PC-3 (cell line): ENCODE data around the gene ANAPC4. TPM values are rescaled to one million over a fixed set of nuclear protein-coding genes. Genes with fewer than 3 reads are reported as not detected.

ENCODE experiments used
- ATAC-seq: fragments of 200-7000 bp; cut with Tn5 transposase; 2 replicates; pipeline ENCODE4 v1.9.1; 2020; ENCODE audit warnings: mild to moderate bottlenecking, moderate library complexity
- BruUV-seq: library from RNA; stranded (reverse); fragments of 400-500 nt; replicated peaks from 2 replicates; lab custom pipeline; 2021; lab: Mats Ljungman, UMichigan
- CTCF ChIA-PET: fragments of 300-600 bp; sonication (Branson Sonifier 250); formaldehyde crosslinking; loops from one replicate; lab custom pipeline; 2022; ENCODE audit warnings: antibody characterized with exemption; lab: Charles Lee
- POLR2A ChIA-PET: fragments of 300-600 bp; sonication (Branson Sonifier 250); formaldehyde crosslinking; loops from one replicate; lab custom pipeline; 2022; ENCODE audit warnings: antibody characterized with exemption; ENCODE audit not compliant: unreplicated experiment; lab: Charles Lee
- DNase-seq: peaks from one replicate; pipeline ENCODE4 v3.0.0-alpha.2; 2015
- H2AFZ ChIP-seq: fragments of 300-600 bp; sonication (generic); 2 replicates; pipeline ENCODE4 v1.6.0; 2016; ENCODE audit warnings: antibody characterized with exemption, low read length
- H3F3A ChIP-seq: fragments of 300-600 bp; sonication (generic); one replicate; pipeline ENCODE4 v1.6.0; 2017; ENCODE audit warnings: antibody characterized with exemption, low read length, control low read depth, mild to moderate bottlenecking; ENCODE audit not compliant: unreplicated experiment
- H3K27ac ChIP-seq: fragments of 300-600 bp; sonication (generic); 2 replicates; pipeline ENCODE4 v1.5.1; 2016; ENCODE audit warnings: mild to moderate bottlenecking, low read length
- H3K27me3 ChIP-seq: fragments of 300-600 bp; sonication (generic); 2 replicates; pipeline ENCODE4 v1.6.1; 2016; ENCODE audit warnings: low read length, mixed read lengths
- H3K36me3 ChIP-seq: fragments of 300-600 bp; sonication (generic); 2 replicates; pipeline ENCODE4 v1.6.1; 2016; ENCODE audit warnings: low read depth, mixed run types, low read length, mixed read lengths
- H3K4me1 ChIP-seq: fragments of 300-600 bp; sonication (generic); 2 replicates; pipeline ENCODE4 v1.5.1; 2016; ENCODE audit warnings: low read length; ENCODE audit not compliant: insufficient read depth
- H3K4me2 ChIP-seq: fragments of 300-600 bp; sonication (generic); 2 replicates; pipeline ENCODE4 v1.6.0; 2016; ENCODE audit warnings: low read length
- H3K4me3 ChIP-seq: fragments of 300-600 bp; sonication (generic); 2 replicates; pipeline ENCODE4 v1.5.1; 2016; ENCODE audit warnings: mild to moderate bottlenecking, low read length, mixed read lengths
- H3K79me2 ChIP-seq: fragments of 300-600 bp; sonication (generic); 2 replicates; pipeline ENCODE4 v1.6.1; 2017; ENCODE audit warnings: low read length, mixed read lengths
- H3K9ac ChIP-seq: fragments of 300-600 bp; sonication (generic); 2 replicates; pipeline ENCODE4 v1.6.0; 2016; ENCODE audit warnings: mild to moderate bottlenecking, low read length
- H3K9me2 ChIP-seq: fragments of 300-600 bp; sonication (generic); replicated peaks from 2 replicates; pipeline ENCODE4 v1.6.1; 2016; ENCODE audit warnings: mixed run types, low read length, mixed read lengths
- H3K9me3 ChIP-seq: fragments of 300-600 bp; sonication (generic); 2 replicates; pipeline ENCODE4 v1.6.1; 2016; ENCODE audit warnings: low read length, mixed read lengths
- H4K20me1 ChIP-seq: fragments of 300-600 bp; sonication (generic); 2 replicates; pipeline ENCODE4 v1.6.1; 2016; ENCODE audit warnings: low read length, mixed read lengths
- EZH2 ChIP-seq: fragments of 300-600 bp; sonication (generic); IDR thresholded peaks from one replicate; pipeline ENCODE4 v1.6.1; 2017; ENCODE audit warnings: antibody characterized with exemption, mild to moderate bottlenecking, low read length; ENCODE audit not compliant: unreplicated experiment
- EZH2phosphoT487 ChIP-seq: fragments of 300-600 bp; sonication (generic); IDR thresholded peaks from 2 replicates; pipeline ENCODE4 v1.6.1; 2018; ENCODE audit warnings: mild to moderate bottlenecking, antibody characterized with exemption, low read length, borderline replicate concordance
- intact Hi-C: fragments of 100-400 bp; cut with micrococcal nuclease; formaldehyde crosslinking; loops from 2 replicates; pipeline ENCODE4 v1.9.0; 2023
- total RNA-seq: library from RNA; depleted of rRNA; stranded (reverse); fragments of >200 nt; gene quantifications from 2 replicates; pipeline ENCODE4 v1.2.3, GENCODE V29; 2014
- TF ChIP-seq, protein P1 (sequence below): fragments of 300-600 bp; sonication (generic); conservative IDR thresholded peaks from 2 replicates; pipeline ENCODE4 v1.5.1; 2017; ENCODE audit warnings: antibody characterized with exemption, low read depth, mild to moderate bottlenecking, low read length

The ANAPC4 gene
- total RNA-seq, 1 experiment from 2014 or later, result 11.3 TPM

DNA sequence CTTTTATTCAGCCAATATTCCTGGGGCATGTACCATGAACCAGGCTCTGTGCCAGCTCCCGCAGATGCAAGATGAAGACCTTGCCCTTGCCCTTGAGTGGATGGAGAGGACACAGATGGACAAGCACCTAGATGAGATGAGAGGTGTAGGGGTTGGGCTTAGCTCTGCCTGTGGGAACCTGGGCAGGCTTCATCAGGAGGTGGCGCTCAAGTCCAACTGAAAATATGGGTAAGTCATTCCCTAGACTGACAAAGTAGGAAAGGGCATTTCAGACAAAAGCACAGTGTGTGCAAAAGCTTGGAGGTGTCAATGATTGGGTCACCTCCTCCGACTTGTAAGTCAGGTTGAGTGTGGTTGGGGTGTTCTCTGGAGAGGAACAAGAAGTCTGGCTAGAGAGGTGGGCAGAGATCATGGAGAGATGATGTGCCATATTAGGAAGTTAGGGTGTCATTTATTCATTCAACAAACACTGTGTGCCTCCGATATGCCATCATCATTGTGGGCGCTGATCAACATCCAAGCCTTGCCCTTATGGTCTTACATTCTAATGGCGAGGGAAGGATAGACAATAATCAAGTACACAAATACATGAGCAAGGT lies 64.6 kb downstream of the ANAPC4 start:
- ATAC-seq (peak; percentile 92), DNase-seq (peak; percentile 76)
- Histone ChIP-seq H2AFZ (no peak overlapping the region), H3K4me1 (no peaks in the 10 kb centered on the region), H3K27ac (no peak overlapping the region), H3K4me3 (no peak overlapping the region), H4K20me1 (no peaks in the 10 kb centered on the region), H3K9me3 (no peaks in the 10 kb centered on the region), H3K9ac (no peak overlapping the region), H3K36me3 (no peaks in the 10 kb centered on the region), H3K27me3 (no peaks in the 10 kb centered on the region), H3K4me2 (no peak overlapping the region), H3F3A (no peaks in the 10 kb centered on the region), H3K79me2 (no peaks in the 10 kb centered on the region), H3K9me2 (no peaks in the 10 kb centered on the region)
- no TSS peak for BruUV-seq
- ChIA-PET CTCF (interaction anchor here (0.6 kb wide), 2 partner anchors 159 to 327 kb away, joined by 3 to 4 read pairs; no protein-coding TSS in a partner anchor), POLR2A (no interaction called here)
- intact Hi-C loops, result loop anchor here (1.0 to 10.0 kb wide), 2 partner anchors 223 to 327 kb away; no protein-coding TSS in a partner anchor
- TF ChIP-seq EZH2phosphoT487 (no peak), EZH2 (no peak)
- TF ChIP-seq, protein P1, sequence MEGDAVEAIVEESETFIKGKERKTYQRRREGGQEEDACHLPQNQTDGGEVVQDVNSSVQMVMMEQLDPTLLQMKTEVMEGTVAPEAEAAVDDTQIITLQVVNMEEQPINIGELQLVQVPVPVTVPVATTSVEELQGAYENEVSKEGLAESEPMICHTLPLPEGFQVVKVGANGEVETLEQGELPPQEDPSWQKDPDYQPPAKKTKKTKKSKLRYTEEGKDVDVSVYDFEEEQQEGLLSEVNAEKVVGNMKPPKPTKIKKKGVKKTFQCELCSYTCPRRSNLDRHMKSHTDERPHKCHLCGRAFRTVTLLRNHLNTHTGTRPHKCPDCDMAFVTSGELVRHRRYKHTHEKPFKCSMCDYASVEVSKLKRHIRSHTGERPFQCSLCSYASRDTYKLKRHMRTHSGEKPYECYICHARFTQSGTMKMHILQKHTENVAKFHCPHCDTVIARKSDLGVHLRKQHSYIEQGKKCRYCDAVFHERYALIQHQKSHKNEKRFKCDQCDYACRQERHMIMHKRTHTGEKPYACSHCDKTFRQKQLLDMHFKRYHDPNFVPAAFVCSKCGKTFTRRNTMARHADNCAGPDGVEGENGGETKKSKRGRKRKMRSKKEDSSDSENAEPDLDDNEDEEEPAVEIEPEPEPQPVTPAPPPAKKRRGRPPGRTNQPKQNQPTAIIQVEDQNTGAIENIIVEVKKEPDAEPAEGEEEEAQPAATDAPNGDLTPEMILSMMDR, result peak; percentile 80

DNA sequence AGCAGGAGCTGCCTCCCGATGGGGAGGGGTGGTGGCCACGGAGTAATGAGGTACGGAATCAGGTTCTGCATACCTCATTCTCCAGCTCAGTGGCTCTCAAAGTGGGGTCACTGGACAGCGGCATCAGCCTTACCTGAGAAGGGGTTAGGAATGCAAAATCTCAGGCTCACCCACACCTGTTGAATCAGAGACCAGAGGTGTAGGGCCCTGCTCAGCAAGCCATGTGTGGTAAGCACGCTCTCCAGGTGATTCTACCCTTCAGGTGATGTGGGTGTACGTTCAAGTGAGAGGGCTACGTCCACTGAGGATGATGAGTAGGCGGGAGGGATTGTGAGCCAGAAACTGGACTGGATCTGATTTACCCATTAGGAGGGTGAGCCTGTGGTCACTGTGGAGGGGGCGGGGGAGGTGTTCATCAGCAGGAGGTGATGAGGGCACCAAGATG lies 65.8 kb downstream of the ANAPC4 start:
- Histone ChIP-seq H3K4me3 (no peak overlapping the region), H4K20me1 (no peaks in the 10 kb centered on the region), H3K27ac (no peak overlapping the region), H2AFZ (no peak overlapping the region), H3K9me2 (no peaks in the 10 kb centered on the region), H3K27me3 (no peaks in the 10 kb centered on the region), H3K4me2 (no peak overlapping the region), H3K4me1 (no peaks in the 10 kb centered on the region), H3K79me2 (no peaks in the 10 kb centered on the region), H3F3A (no peaks in the 10 kb centered on the region), H3K36me3 (no peaks in the 10 kb centered on the region), H3K9ac (no peak overlapping the region), H3K9me3 (no peaks in the 10 kb centered on the region)
- BruUV-seq, result no TSS peak
- intact Hi-C loops, result loop anchor here (10.0 kb wide), 1 partner anchor 222 kb away; no protein-coding TSS in a partner anchor
- ChIA-PET CTCF (no interaction called here), POLR2A (no interaction called here)
- DNase-seq (no peak), ATAC-seq (no peak)
- no peak for TF ChIP-seq EZH2

- POLR2A ChIA-PET, result no interaction called here
- TF ChIP-seq, protein P1, result no peak
- TF ChIP-seq EZH2, result no peak
- TF ChIP-seq EZH2phosphoT487, result no peak
- H3K9ac ChIP-seq, result no peak overlapping the region
- no TSS peak for BruUV-seq
- no peak overlapping the region for H3K4me2 ChIP-seq
- H3K4me1 ChIP-seq, result no peaks in the 10 kb centered on the region
- no peaks in the 10 kb centered on the region for H3K79me2 ChIP-seq
- ATAC-seq (no peak), DNase-seq (no peak)
- no peak overlapping the region for H3K27ac ChIP-seq
- CTCF ChIA-PET, result no interaction called here
- no peaks in the 10 kb centered on the region for H3K9me2 ChIP-seq
- no peaks in the 10 kb centered on the region for H4K20me1 ChIP-seq
- H3F3A ChIP-seq, result no peaks in the 10 kb centered on the region
- H3K4me3 ChIP-seq, result no peak overlapping the region
- H3K9me3 ChIP-seq, result no peaks in the 10 kb centered on the region
- H3K36me3 ChIP-seq, result no peaks in the 10 kb centered on the region
- no peaks in the 10 kb centered on the region for H3K27me3 ChIP-seq
- intact Hi-C loops, result loop anchor here (10.0 kb wide), 1 partner anchor 221 kb away; no protein-coding TSS in a partner anchor
- no peak overlapping the region for H2AFZ ChIP-seq
These were observed 66.8 kb downstream of the ANAPC4 start for GRCh38 chr4:25443851-25444250.
